H7 (cell line): Measurements from ENCODE around the gene SMNDC1. TPM values are rescaled to one million over a fixed set of nuclear protein-coding genes. Genes with fewer than 3 reads are reported as not detected.

ENCODE experiments used
- total RNA-seq: library from RNA; depleted of rRNA; stranded (reverse); fragments of >200 nt; shearing (Covaris generic); gene quantifications from 2 replicates; pipeline ENCODE4 v1.2.3, GENCODE V29; 2014; rRNA removed

SMNDC1 gene
- total RNA-seq, 1 experiment from 2014 or later, result 9.1 TPM

Other genes starting within 250 kb of the SMNDC1 start
- gene MXI1, start 97.3 kb downstream of the SMNDC1 start, total RNA-seq, result 9.2 and 10.3 TPM in 2 replicates
- gene DUSP5, start 193.0 kb upstream of the SMNDC1 start, total RNA-seq, result 24.9 and 25.1 TPM in 2 replicates